Lower leg skin (tissue), 4 donors: ENCODE data around the gene OR8B4. TPM values are rescaled to one million over a fixed set of nuclear protein-coding genes. Genes with fewer than 3 reads are reported as not detected.
"Not testable (repeated sequence)": the region's sequence is repeated elsewhere in the genome, so short reads cannot be mapped to it uniquely, and the experiment has no call there.

Experiments
- DNase-seq, 2 donors: peaks; one replicate each; pipeline ENCODE4 v3.0.0-alpha.2; 2019; ENCODE audit warnings: low spot score in 2 of 2
- H3K4me3 ChIP-seq: fragments of 200-600 bp; sonication (generic); 2 replicates; pipeline ENCODE4 v1.5.1; 2017; ENCODE audit warnings: mild to moderate bottlenecking, low read depth; ENCODE audit not compliant: poor library complexity, severe bottlenecking
- POLR2A ChIP-seq, 2 donors: fragments of 450-650 bp; IDR thresholded peaks; one replicate each; pipeline ENCODE4 v1.6.1; 2016 to 2017; ENCODE audit warnings: antibody characterized with exemption in 2 of 2, mild to moderate bottlenecking in 1 of 2, moderate library complexity in 1 of 2
- WGBS, 2 donors: methylation state at CpG; one replicate each; pipeline ENCODE4 v1.1.5; 2018; 5-methylcytosine and 5-hydroxymethylcytosine counted together
- intact Hi-C: fragments of 100-400 bp; cut with DNase I; formaldehyde crosslinking; loops from one replicate; pipeline ENCODE4 v1.15.0; 2023; ENCODE audit warnings: low total_unique reads
- total RNA-seq, 4 donors: library from RNA; depleted of rRNA; stranded (reverse); fragments of >200 nt; gene quantifications; one replicate each; pipeline ENCODE4 v1.1.0, GENCODE V29; 2016
- TF ChIP-seq, protein P1 (sequence below), 3 donors: fragments of 450-650 bp; IDR thresholded peaks; one replicate each; pipeline ENCODE4 v1.5.1; 2016; ENCODE audit warnings: antibody characterized with exemption in 3 of 3, mild to moderate bottlenecking in 3 of 3, moderate library complexity in 2 of 3

The OR8B4 gene
- total RNA-seq, 4 donors from 2014 or later = not detected

DNA sequence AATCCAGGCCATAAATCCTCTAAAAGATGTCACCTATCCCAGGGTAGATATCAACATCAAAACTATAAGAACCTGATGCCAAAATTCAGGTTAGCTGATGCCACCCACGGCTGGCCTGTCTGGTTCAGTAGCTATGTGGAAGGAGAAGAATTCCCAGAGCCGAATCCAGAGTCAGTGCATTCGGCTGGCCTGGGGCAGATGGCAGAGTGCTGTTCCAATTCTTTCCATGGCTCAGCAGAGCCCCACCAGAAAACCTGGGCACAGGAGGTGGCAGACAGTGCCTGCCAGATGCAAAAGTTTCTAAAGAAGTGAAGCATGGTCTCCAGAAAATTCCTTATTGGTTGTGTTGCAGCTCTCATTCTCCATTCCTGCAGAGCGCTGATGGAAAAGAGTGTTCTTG is 40.7 kb upstream of the OR8B4 start:
- H3K4me3 ChIP-seq = no peak overlapping the region
- 74 to 79% methylated on average over 4 of the region's 4 CpGs for WGBS, 2 donors

DNA sequence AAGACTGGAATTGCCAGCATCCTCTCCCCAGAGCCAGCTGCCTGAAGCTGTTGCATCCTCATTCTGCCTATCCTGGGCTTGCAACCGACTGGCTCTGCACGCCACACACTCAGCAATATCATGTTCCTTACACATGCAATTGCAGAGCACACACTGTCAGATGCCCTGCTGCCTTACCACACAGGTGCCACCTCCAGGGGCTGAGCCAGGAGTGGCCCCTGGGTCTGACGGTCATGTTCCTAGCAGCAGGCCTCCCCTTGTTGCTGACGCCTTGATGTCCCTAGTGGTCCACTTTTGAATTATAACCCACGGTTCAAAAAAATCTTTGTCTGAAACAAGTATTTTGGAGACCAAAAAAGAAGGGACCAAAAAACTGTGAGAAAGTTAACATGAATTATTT is 39.3 kb upstream of the OR8B4 start:
- TF ChIP-seq, protein P1, sequence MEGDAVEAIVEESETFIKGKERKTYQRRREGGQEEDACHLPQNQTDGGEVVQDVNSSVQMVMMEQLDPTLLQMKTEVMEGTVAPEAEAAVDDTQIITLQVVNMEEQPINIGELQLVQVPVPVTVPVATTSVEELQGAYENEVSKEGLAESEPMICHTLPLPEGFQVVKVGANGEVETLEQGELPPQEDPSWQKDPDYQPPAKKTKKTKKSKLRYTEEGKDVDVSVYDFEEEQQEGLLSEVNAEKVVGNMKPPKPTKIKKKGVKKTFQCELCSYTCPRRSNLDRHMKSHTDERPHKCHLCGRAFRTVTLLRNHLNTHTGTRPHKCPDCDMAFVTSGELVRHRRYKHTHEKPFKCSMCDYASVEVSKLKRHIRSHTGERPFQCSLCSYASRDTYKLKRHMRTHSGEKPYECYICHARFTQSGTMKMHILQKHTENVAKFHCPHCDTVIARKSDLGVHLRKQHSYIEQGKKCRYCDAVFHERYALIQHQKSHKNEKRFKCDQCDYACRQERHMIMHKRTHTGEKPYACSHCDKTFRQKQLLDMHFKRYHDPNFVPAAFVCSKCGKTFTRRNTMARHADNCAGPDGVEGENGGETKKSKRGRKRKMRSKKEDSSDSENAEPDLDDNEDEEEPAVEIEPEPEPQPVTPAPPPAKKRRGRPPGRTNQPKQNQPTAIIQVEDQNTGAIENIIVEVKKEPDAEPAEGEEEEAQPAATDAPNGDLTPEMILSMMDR (IDR thresholded peaks at IDR 0.05) = no peak
- TF ChIP-seq POLR2A (IDR thresholded peaks at IDR 0.05) = no peak
- 70 to 78% methylated on average over 5 of the region's 5 CpGs for WGBS, 2 donors
- no peak overlapping the region for H3K4me3 ChIP-seq
- no peak for DNase-seq
- intact Hi-C loops = no loop called here

More for the DNA sequence above, 40.7 kb upstream of the OR8B4 start:
- DNase-seq = no peak
- TF ChIP-seq, protein P1 (IDR thresholded peaks at IDR 0.05) = no peak
- intact Hi-C loops = no loop called here

DNA sequence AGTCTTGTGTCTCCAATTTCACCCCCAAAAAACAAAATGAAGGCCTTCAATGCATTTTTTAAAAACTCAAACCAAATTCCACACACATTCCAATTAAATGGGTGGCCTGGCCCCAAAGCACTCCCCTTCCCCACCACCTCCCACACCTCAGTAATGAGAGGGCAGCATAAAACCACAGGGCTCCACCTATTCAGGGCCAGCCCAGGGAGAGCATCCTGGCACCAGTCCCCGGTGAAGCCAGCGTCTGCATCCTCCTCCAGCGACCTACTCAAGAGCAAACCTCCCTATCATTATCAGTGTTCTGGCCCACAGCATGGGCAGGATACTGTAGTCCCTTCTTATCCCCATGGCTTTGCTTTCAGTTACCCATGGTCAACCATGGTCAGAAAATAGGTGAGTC is 38.7 kb upstream of the OR8B4 start:
- no peak for TF ChIP-seq POLR2A (IDR thresholded peaks at IDR 0.05)
- TF ChIP-seq, protein P1 (IDR thresholded peaks at IDR 0.05) = no peak
- H3K4me3 ChIP-seq = no peak overlapping the region
- no peak for DNase-seq
- 77 to 81% methylated on average over 3 of the region's 3 CpGs for WGBS, 2 donors
- intact Hi-C loops = no loop called here

DNA sequence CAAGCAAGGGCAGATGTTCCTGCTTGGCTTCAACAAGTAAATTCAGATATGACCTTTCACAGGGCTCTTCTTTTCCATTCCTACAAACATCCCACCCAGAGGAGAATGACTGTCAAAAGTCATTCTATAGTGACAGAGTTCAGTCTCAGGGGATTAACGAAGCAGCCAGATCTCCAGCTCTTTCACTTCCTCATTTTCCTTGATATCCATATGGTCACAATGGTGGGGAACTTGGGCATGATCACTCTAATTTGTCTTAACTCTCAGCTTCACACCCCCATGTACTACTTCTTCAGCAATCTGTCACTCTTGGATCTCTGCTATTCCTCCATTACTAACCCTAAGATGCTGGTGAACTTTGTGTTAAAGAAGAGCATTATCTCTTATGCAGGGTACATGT is 35.8 kb upstream of the OR8B4 start:
- no peak for DNase-seq
- 78 to 87% methylated on average over 1 of the region's 1 CpG for WGBS, 2 donors
- H3K4me3 ChIP-seq = no peak overlapping the region
- intact Hi-C loops = no loop called here
- no peak for TF ChIP-seq POLR2A (IDR thresholded peaks at IDR 0.05)
- TF ChIP-seq, protein P1 (IDR thresholded peaks at IDR 0.05) = no peak

DNA sequence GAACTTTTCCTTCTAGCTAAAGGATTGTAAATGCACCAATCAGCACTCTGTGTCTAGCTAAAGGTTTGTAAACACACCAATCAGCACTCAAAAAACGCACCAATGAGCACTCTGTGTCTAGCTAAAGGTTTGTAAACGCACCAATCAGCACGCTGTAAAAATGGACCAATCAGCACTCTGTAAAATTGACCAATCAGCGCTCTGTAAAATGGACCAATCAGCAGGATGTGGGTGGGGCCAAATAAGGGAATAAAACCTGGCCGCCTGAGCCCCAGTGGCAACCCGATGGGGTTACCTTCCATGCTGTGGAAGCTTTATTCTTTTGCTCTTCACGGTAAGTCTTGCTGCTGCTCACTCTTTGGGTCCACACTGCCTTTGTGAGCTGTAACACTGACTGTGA is 34.7 kb upstream of the OR8B4 start:
- H3K4me3 ChIP-seq, DNase-seq, intact Hi-C loops: not testable (repeated sequence)
- 92 to 94% methylated on average over 7 of the region's 7 CpGs for WGBS, 2 donors

DNA sequence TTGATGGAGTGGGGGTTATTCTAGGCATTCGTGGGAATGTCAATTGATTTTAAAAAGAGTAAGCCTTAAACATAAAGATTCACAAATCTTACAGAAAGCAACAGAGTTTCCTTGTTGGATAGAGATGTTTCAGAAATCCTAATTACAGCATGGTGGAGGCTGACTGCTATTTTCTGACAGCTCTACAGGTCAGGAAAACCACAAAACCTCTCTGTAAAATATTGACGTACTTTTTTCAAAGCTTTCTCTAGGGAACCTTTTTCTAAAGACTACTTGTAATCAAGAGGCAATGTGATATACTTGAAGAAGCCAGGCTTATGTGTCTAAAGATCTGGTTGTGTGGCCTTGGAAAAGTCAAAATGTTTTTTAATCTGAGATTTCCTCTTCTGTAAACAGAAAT is 29.9 kb upstream of the OR8B4 start:
- TF ChIP-seq, protein P1 (IDR thresholded peaks at IDR 0.05) = no peak
- no peak for TF ChIP-seq POLR2A (IDR thresholded peaks at IDR 0.05)
- no peak overlapping the region for H3K4me3 ChIP-seq
- WGBS, 2 donors = 32 to 33% methylated on average over 2 of the region's 2 CpGs
- DNase-seq = no peak
- intact Hi-C loops = no loop called here
